B cell (primary cell): ENCODE data around the gene FHIT. TPM values are rescaled to one million over a fixed set of nuclear protein-coding genes. Genes with fewer than 3 reads are reported as not detected.

Experiments
- ATAC-seq: fragments of 200-7000 bp; cut with Tn5 transposase; one replicate; pipeline ENCODE4 v1.10.0; 2021; ENCODE audit warnings: low read depth, mild to moderate bottlenecking, moderate number of reproducible peaks, moderate library complexity
- CTCF ChIA-PET: fragments of 350-600 bp; sonication (Branson Sonifier 250); formaldehyde crosslinking; loops from one replicate; lab custom pipeline; 2021; ENCODE audit warnings: antibody characterized with exemption, inconsistent platforms; lab: Charles Lee
- POLR2A ChIA-PET: fragments of 350-600 bp; sonication (Branson Sonifier 250); formaldehyde crosslinking; loops from one replicate; lab custom pipeline; 2021; ENCODE audit warnings: antibody characterized with exemption; lab: Charles Lee
- DNase-seq: peaks from one replicate; pipeline ENCODE4 v3.0.0; 2013
- H2AFZ ChIP-seq: 2 replicates; pipeline ENCODE4 v1.6.1; 2012; ENCODE audit warnings: mild to moderate bottlenecking, low read depth, low read length; ENCODE audit not compliant: insufficient read depth, poor library complexity, severe bottlenecking
- H3K27ac ChIP-seq, 2 donors: 1 replicate in 1 of 2; 2 replicates in 1 of 2; pipeline ENCODE4 v1.5.1; 2012 to 2013; ENCODE audit warnings: low read length in 2 of 2, mild to moderate bottlenecking in 2 of 2, moderate library complexity in 1 of 2
- H3K27me3 ChIP-seq, 4 experiments: fragments of 200-600 bp in 1 of 4; sonication (generic) in 1 of 4; replicated peaks in 1 of 4; 1 replicate in 2 of 4; 2 replicates in 2 of 4; pipeline versions ENCODE4 v1.6.1 to v1.7.0; 2013 to 2016; ENCODE audit warnings: low read length in 3 of 4, mild to moderate bottlenecking in 2 of 4, mixed read lengths in 1 of 4, moderate library complexity in 1 of 4; ENCODE audit not compliant: insufficient read depth in 4 of 4, control insufficient read depth in 3 of 4; ENCODE audit errors: control extremely low read depth in 1 of 4
- H3K36me3 ChIP-seq, 2 experiments: replicated peaks in 1 of 2; 1 replicate in 1 of 2; 2 replicates in 1 of 2; pipeline versions ENCODE4 v1.6.1 to v1.7.1; 2013; ENCODE audit warnings: low read length in 1 of 2; ENCODE audit not compliant: insufficient read depth in 2 of 2, control insufficient read depth in 1 of 2; ENCODE audit errors: control extremely low read depth in 1 of 2, extremely low read depth in 1 of 2
- H3K4me1 ChIP-seq, 2 donors: fragments of 200-600 bp in 1 of 2; sonication (generic) in 1 of 2; 1 replicate in 1 of 2; 2 replicates in 1 of 2; pipeline versions ENCODE4 v1.5.1 to v1.6.1; 2013 to 2017; ENCODE audit warnings: low read length in 2 of 2; ENCODE audit not compliant: control insufficient read depth in 2 of 2, insufficient read depth in 2 of 2
- H3K4me2 ChIP-seq: replicated peaks from 2 replicates; pipeline ENCODE3; 2012; ENCODE audit warnings: mild to moderate bottlenecking, low read depth, low read length; ENCODE audit not compliant: poor library complexity, severe bottlenecking
- H3K4me3 ChIP-seq, 5 experiments: fragments of 200-600 bp in 1 of 5; sonication (generic) in 1 of 5; 1 replicate in 3 of 5; 2 replicates in 2 of 5; pipeline versions ENCODE4 v1.5.1 to v1.7.0; 2011 to 2016; ENCODE audit warnings: low read length in 4 of 5, mild to moderate bottlenecking in 4 of 5, low read depth in 2 of 5, control low read depth in 1 of 5, moderate library complexity in 1 of 5; ENCODE audit not compliant: insufficient read depth in 1 of 5; ENCODE audit errors: control extremely low read depth in 1 of 5, extremely low read depth in 1 of 5
- H3K79me2 ChIP-seq: fragments of 200-600 bp; sonication (generic); one replicate; pipeline ENCODE4 v1.6.0; 2016; ENCODE audit warnings: low read length; ENCODE audit not compliant: control insufficient read depth, insufficient read depth
- H3K9ac ChIP-seq: fragments of 200-600 bp; sonication (generic); 2 replicates; pipeline ENCODE4 v1.6.1; 2017; ENCODE audit warnings: mild to moderate bottlenecking, low read length, moderate library complexity
- H3K9me3 ChIP-seq, 3 donors: one replicate each; pipeline versions ENCODE4 v1.6.1 to v1.7.1; 2013; ENCODE audit warnings: low read length in 2 of 3; ENCODE audit not compliant: control insufficient read depth in 2 of 3, insufficient read depth in 1 of 3; ENCODE audit errors: control extremely low read depth in 1 of 3
- H4K20me1 ChIP-seq: 2 replicates; pipeline ENCODE4 v1.6.0; 2012; ENCODE audit warnings: mild to moderate bottlenecking, low read length; ENCODE audit not compliant: insufficient read depth, control insufficient read depth, poor library complexity, severe bottlenecking
- H3K27ac Mint-ChIP-seq: one replicate; pipeline ENCODE4 v1.8.0; 2021; ENCODE audit warnings: mixed read lengths
- H3K27me3 Mint-ChIP-seq: one replicate; pipeline ENCODE4 v1.8.0; 2021; ENCODE audit warnings: mixed read lengths
- H3K4me1 Mint-ChIP-seq: one replicate; pipeline ENCODE4 v1.8.0; 2021; ENCODE audit warnings: mixed read lengths
- H3K4me3 Mint-ChIP-seq: one replicate; pipeline ENCODE4 v1.8.0; 2021; ENCODE audit warnings: mixed read lengths
- H3K9me3 Mint-ChIP-seq: one replicate; pipeline ENCODE4 v1.8.0; 2022; ENCODE audit warnings: mixed read lengths; ENCODE audit not compliant: insufficient read depth
- CTCF ChIP-seq: fragments of 200-600 bp; IDR thresholded peaks from one replicate; pipeline ENCODE4 v1.8.0; 2022; ENCODE audit warnings: antibody characterized with exemption, mild to moderate bottlenecking
- EZH2 ChIP-seq: IDR thresholded peaks from 2 replicates; pipeline ENCODE4 v1.6.1; 2012; ENCODE audit warnings: borderline replicate concordance, low read depth, mild to moderate bottlenecking, moderate library complexity, low read length; ENCODE audit not compliant: insufficient read depth, poor library complexity, severe bottlenecking
- WGBS: methylation state at CpG from one replicate; pipeline ENCODE4 v1.1.5; 2013; ENCODE audit warnings: missing lambda C conversion rate; ENCODE audit not compliant: insufficient coverage; 5-methylcytosine and 5-hydroxymethylcytosine counted together
- intact Hi-C: fragments of 100-400 bp; cut with micrococcal nuclease; formaldehyde crosslinking; loops from one replicate; pipeline ENCODE4 v1.10.0; 2022
- polyA plus RNA-seq: library from polyadenylated mRNA; depleted of rRNA; stranded (reverse); fragments of >200 nt; gene quantifications from 2 replicates; pipeline ENCODE4 v1.2.3, GENCODE V29; 2012
- total RNA-seq, 2 donors: library from RNA; stranded (reverse); fragments of 120-200 nt in 1 of 2; gene quantifications; 1 replicate in 1 of 2; 2 replicates in 1 of 2; pipeline versions ENCODE4 v1.2.3 to v1.2.4, GENCODE V29; 2013 to 2022

The FHIT gene
- total and polyA plus RNA-seq, 2 donors (not counting 1 experiment from before 2014, with no cell fraction given), result 1.7 to 7.8 TPM

DNA sequence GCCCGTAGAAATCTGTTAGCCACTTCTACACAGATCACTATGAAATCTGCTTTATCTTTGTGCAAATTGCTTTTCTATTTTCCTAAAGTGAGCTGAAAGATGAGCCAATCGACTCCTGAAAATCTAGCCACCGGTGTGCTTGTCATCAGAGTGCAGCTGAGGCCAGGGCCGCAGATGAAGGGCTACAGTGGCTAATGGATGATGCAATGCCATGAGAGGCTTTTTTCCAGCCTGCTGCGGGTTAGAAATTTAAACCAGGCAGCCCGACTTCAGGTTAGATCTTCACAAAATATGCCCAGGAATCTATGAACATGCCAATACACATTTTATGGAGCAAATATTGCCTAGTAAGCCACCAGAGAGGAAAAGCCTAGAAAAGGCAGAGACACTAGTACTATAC is 1253.2 kb downstream of the FHIT start:
- H3K9me3 ChIP-seq, result no peaks in the 10 kb centered on the region
- intact Hi-C loops, result no loop called here
- no peak overlapping the region for H3K9ac ChIP-seq
- no peak overlapping the region for H3K4me2 ChIP-seq
- ChIA-PET POLR2A (no interaction called here), CTCF (no interaction called here)
- no peaks in the 10 kb centered on the region for H3K79me2 ChIP-seq
- Mint-ChIP-seq H3K27me3 (peaks cover 9% of the 10 kb centered on the region), H3K9me3 (no peaks in the 10 kb centered on the region), H3K4me1 (no peaks in the 10 kb centered on the region), H3K4me3 (no peak overlapping the region), H3K27ac (no peak overlapping the region)
- no peaks in the 10 kb centered on the region for H3K36me3 ChIP-seq
- ATAC-seq, result no peak
- H2AFZ ChIP-seq, result no peak overlapping the region
- no peaks in the 10 kb centered on the region for H3K27me3 ChIP-seq
- H3K27ac ChIP-seq, result no peak overlapping the region
- WGBS, result 96% methylated on average over 4 of the region's 6 CpGs
- H3K4me1 ChIP-seq, result no peaks in the 10 kb centered on the region
- H4K20me1 ChIP-seq, result no peaks in the 10 kb centered on the region
- no peak for TF ChIP-seq CTCF
- TF ChIP-seq EZH2, result no peak
- no peak overlapping the region for H3K4me3 ChIP-seq
- no peak for DNase-seq

DNA sequence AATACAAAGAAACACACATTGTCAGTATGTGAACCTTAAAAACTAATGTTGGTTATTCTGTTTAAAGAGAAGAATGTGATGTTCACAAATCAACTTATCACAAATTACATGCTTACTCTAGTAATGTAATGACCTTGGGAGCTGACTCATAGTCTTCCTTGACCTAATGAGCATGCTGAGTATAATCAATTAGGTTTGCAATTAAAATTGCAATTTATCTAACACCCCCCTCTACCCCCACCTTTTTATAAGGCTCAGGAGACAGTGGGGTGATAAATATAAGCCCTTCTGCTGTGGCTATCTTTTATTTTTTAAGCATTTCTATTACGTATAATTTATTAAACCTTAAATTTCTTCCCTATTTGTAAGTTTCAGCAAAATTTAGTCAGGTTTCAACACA is 1253.7 kb downstream of the FHIT start:
- no peaks in the 10 kb centered on the region for H3K79me2 ChIP-seq
- no peak for TF ChIP-seq EZH2
- TF ChIP-seq CTCF, result no peak
- no CpG with 5 or more reads among the region's 1 CpG for WGBS
- Mint-ChIP-seq H3K9me3 (no peaks in the 10 kb centered on the region), H3K4me3 (no peak overlapping the region), H3K4me1 (no peaks in the 10 kb centered on the region), H3K27me3 (peaks cover 9% of the 10 kb centered on the region), H3K27ac (no peak overlapping the region)
- no peak overlapping the region for H2AFZ ChIP-seq
- intact Hi-C loops, result no loop called here
- H3K27ac ChIP-seq, result no peak overlapping the region
- no peak overlapping the region for H3K4me3 ChIP-seq
- DNase-seq (no peak), ATAC-seq (no peak)
- H3K9me3 ChIP-seq, result no peaks in the 10 kb centered on the region
- H3K4me2 ChIP-seq, result no peak overlapping the region
- H3K27me3 ChIP-seq, result no peaks in the 10 kb centered on the region
- no peak overlapping the region for H3K9ac ChIP-seq
- CTCF ChIA-PET, result no interaction called here
- no peaks in the 10 kb centered on the region for H3K36me3 ChIP-seq
- POLR2A ChIA-PET, result no interaction called here
- no peaks in the 10 kb centered on the region for H4K20me1 ChIP-seq
- no peaks in the 10 kb centered on the region for H3K4me1 ChIP-seq
